GM18868 (cell line): ENCODE measurements around the gene CACNA1G.

Experiments
- ATAC-seq: cut with Tn5 transposase; IDR thresholded peaks from one replicate; pipeline ENCODE4 v1.9.1; 2021; ENCODE audit warnings: mild to moderate bottlenecking, moderate library complexity; ENCODE audit not compliant: unreplicated experiment

Gene CACNA1G

DNA sequence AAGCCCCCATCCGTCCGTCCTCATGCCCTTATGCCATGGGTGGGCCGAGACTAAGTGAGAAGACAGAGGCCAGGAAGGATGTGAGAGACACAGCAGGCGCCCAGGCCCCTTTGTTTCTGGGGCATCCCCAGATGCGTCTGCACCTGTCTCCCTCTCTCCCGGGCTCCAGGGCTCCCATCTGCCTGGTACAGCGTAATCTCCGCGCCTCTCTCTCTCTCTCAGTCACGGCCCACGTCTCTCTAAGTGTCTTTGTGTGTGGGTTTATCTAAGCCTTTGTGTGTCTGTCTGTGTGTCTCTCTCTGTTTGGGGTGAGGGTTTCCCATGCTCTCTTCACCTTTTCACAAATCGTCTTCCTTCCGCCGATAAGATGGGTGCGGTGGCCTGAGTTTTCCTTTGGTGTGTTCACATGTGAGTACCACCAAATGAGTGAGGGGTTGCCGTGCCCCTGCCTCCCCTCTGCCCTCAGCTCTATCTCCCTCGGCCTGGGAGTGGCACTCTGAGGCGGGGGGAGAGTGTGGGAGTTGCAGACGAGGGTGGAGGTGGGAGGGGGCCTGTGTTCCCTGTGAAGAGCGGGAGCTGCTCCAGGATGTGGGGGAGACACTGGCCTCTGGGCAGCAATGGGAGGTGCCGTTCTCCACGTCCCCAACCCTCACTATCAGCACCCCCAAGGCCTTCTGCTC lies 48.3 kb downstream of the CACNA1G start:
- ATAC-seq: no peak

- no peak for ATAC-seq
These were observed 49.0 kb downstream of the CACNA1G start for GRCh38 chr17:50609380-50610074.

DNA sequence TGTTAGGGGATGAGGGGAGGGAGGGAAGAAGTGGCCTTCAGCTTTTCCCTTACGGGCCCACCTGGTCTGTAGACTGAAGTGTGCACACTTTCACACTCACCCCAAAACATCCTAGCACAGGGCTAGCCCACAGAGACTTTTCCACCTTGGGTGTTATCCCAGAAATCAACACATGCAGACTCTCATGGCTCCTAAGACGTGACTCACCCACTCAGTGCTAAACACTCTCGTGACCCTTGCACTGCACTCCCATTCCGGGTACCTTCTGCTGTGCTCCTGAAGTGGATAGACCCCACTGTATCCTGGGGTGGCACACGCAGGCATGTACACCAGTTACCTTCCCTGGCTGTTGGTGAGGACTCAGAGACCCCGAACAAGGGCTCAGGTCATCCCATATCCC lies 51.1 kb downstream of the CACNA1G start:
- ATAC-seq: no peak

GRCh38 chr17:50612281-50612680 lies 51.8 kb downstream of the CACNA1G start:
- no peak for ATAC-seq

DNA sequence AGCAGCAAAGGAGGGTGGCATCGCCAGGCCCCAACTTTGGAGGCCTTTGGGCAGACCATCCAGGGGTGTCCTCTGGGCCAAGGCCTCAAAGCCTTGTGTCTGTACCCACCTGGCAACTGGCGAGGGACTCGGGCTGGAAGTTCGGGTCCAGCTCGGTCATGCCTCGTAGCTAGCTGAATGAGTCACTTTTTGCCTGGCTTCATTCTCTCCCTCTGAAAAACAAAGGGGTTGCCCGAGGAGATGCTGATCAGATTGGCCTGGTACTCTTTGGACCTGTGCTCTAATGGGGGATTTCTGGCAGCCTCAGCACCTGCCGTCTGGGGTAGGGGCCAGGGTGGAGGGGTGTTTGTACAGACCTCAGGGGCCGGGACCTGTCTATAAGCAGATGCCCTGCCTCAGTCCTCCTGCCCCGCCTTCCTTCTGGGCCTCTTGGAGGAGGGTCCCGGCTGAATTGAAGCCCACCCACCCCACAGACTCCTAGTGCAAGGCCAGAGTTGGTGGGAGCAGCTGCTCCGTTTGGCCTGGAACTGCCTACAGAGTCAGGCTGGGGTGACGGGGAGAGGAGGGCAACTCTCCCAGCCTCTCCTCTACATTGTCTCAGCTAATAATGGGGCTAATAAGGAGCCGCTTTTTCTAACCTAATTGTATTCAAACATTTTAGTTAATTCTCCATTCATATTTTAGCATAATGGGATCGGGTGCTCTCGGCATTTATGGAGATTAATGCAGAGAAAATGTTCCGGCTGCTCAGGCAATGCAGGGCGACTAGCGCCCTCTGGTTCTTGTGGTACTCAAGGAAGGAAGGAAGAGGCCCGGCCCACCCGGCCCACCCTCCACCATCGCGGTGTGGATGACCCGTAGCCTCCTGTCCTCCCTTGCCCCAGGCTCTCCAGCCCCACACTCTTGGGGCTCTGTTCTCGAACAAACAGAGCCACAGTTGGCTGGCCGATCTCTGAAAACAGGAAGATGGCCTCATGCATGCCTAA lies 52.8 kb downstream of the CACNA1G start:
- ATAC-seq: no peak

GRCh38 chr17:50614471-50615051 lies 54.0 kb downstream of the CACNA1G start:
- no peak for ATAC-seq

DNA sequence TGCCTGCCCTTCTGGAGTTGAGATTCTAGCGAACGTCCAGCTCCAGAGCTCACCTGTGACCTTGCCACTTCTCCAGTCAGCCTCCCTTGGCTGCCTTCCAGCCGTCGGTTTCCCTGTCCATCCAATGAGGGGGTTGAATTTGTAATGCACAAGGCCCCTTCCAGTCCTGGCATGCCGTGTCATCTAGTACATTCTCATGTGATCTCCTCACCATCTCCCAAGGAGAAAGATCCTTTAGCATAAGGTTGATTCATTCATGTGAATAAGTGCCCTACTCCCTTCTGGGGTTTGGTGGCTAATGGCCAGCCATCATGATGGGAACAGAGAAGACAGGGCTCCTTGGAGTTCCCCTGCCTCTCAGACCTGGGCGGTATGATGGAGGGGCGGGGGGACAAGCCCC lies 55.3 kb downstream of the CACNA1G start:
- ATAC-seq: no peak

- ATAC-seq: no peak
These were observed 57.8 kb downstream of the CACNA1G start for GRCh38 chr17:50618300-50618699.

DNA sequence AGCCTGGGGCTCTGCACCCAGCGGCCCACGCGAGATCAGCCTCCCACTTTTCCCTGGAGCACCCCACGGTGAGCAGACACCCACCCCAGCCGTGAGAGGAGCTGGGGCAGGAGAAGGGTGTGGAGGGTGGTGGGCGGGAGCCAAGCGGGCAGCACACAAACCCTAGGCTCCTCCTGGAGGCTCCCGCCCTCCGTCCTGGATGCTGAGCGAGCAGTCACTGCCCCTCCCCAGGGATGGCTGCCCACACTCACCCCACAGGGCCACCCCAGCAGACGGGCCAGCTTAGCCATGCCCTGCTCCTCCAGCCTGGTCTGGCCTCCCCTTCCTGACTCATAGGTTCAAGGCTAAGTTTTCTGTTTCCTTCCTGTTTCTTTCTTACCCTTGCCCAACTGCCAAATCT lies 58.4 kb downstream of the CACNA1G start:
- no peak for ATAC-seq

DNA sequence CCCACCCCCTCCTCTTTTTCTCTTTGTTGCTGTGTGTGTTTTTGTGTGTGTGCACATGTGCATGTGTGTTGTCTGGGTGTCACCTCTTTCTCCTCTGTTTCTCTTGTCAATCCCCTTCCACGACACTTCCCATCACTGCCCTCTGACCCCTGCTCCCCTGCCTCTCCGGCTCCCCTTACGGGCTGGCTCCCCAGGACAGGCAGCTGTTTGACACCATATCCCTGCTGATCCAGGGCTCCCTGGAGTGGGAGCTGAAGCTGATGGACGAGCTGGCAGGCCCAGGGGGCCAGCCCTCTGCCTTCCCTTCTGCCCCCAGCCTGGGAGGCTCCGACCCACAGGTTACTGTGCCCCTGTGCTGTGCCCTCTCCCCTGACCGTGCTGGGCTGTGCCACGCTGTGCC lies 59.0 kb downstream of the CACNA1G start:
- no peak for ATAC-seq

GRCh38 chr17:50620237-50620636 lies 59.7 kb downstream of the CACNA1G start:
- ATAC-seq: no peak

- no peak for ATAC-seq
These were observed 60.3 kb downstream of the CACNA1G start for GRCh38 chr17:50620858-50621257.

DNA sequence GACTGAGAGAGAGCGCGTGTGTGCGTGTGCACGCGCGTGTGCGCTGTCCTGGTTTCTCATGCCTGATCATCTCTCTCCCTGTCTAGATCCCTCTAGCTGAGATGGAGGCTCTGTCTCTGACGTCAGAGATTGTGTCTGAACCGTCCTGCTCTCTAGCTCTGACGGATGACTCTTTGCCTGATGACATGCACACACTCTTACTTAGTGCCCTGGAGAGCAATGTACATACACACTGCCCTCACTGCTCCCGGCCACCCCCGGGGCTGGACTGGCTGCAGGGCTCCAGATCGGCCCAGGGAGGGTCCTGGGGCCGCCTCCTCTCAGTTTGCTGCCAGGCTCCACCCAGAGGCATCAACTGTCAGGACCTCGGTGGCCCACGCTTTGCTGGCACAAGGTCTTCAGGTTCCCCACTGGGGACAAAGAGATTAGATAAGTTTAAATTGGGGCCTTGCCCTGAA lies 61.1 kb downstream of the CACNA1G start:
- ATAC-seq: no peak

DNA sequence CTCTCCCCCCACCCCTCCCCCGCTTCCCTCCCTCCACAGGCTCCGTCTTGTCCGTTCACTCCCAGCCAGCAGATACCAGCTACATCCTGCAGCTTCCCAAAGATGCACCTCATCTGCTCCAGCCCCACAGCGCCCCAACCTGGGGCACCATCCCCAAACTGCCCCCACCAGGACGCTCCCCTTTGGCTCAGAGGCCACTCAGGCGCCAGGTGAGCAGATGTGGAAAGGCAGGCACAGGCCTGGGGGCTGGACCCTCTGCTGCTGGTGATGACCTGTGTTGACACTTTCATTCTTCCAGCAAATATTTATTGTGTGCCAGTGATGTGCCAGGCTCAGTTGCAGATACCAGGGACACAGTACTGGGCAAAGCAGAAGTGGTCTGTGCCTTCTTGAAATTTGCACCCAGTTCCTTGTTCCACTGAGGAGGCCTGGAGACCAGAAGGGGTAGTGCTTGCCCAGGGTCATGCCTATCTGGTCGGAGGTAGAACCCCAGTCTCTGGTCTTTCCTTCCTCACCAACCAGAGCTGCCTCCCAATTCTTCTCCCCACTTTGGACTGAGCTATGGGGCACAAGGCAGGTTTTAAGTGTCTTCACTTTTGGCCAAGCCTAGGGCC lies 63.9 kb downstream of the CACNA1G start:
- ATAC-seq: no peak

DNA sequence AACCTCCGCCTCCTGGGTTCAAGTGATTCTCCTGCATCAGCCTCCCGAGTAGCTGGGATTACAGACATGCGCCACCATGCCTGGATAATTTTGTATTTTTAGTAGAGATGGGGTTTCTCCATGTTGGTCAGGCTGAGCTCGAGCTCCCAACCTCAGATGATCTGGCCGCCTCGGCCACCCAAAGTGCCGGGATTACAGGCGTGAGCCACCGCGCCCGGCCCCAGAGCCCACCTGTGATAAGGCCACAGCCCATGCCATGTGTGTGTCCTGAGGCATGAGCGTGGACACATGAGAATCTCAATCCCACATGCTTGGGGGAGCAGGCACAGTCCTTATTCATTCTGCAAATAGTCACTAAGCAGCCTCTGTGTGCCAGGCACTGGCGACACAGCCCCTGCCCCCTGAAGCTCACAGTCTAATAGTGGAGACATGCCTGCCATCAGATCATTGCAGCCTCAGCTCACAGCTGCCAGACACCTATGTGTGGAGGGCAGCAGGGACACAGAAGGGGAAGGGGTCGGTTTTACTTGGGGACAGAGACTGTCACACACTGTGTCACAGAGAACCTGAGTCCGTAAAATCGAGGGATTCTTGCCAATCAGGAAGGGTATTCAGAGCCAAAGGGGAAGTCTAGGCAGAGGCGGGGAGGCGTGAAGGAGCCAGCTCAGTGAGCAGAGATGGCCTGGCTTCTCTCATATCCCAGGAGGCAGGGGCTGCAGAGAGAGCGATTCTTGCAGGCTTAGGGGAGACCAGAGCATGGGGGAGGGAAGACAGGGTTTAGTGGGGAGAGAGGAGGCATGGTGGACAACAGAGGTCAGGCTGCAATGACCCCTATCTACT lies 64.7 kb downstream of the CACNA1G start:
- ATAC-seq: no peak

DNA sequence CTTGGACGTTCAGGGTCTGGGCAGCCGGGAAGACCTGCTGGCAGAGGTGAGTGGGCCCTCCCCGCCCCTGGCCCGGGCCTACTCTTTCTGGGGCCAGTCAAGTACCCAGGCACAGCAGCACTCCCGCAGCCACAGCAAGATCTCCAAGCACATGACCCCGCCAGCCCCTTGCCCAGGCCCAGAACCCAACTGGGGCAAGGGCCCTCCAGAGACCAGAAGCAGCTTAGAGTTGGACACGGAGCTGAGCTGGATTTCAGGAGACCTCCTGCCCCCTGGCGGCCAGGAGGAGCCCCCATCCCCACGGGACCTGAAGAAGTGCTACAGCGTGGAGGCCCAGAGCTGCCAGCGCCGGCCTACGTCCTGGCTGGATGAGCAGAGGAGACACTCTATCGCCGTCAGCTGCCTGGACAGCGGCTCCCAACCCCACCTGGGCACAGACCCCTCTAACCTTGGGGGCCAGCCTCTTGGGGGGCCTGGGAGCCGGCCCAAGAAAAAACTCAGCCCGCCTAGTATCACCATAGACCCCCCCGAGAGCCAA lies 65.6 kb downstream of the CACNA1G start:
- ATAC-seq: no peak

DNA sequence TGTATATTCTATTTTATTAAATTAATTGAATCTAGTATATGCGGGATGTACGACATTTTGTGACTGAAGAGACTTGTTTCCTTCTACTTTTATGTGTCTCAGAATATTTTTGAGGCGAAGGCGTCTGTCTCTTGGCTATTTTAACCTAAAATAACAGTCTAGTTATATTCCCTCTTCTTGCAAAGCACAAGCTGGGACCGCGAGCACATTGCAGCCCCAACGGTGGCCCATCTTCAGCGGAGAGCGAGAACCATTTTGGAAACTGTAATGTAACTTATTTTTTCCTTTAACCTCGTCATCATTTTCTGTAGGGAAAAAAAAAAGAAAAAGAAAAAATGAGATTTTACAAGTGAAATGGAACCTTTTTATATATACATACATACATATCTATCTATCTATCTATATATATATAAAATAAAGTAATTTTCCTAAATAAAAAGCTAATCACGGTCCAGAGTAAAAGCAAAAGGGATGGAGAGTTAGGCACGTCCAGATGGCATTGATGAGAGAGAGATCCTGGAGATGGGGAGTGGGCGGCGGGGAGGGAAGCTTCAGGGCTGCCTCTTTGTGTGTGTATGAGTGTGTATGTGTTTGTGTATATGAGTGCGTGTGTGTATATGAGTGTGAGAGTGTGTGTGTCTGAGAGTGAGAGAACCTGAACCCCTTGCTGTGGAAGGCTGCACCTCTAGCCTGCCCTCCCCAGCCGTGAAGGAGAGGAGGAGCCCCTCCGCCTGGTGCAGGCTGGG lies 66.7 kb downstream of the CACNA1G start:
- ATAC-seq: no peak

DNA sequence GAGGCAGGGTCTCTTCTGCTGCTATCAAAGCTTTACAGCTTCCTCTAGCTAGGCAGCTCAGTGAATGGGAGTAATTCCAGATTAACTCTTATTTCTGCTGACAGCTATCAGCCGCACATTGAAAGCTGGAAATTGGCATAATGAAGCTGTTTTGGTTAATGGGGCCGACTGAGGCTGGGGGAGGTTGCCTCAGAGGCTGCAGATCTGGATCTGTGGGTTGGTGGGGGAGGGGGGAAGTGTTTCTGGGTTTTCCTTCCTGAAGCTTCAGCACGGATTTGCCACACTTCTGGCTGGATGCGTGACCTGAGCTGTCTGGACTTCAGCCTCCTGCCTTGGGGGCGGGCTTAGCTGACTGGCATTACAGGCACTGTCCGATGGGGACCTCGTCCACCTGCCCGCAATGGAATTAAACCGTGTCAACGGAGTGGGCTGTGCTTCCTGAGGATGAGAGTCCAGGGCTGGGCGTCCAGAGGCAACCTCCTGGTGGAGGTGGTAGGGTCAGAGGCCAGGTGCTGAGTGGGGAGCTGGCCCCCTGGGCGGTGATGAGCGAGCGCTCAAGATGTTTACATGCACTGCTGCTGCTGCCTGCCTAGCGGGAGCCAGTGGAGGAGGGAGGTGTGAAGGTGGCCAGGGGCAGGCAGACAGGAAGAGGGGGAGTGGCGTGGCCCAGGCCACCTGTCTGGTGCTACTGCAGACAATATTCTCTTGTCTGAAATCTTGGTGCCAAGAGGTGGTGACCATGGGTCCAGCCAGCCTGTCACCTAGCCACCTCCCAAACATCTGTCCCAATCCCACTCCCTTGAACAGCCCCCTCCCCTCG lies 67.5 kb downstream of the CACNA1G start:
- ATAC-seq: no peak
